Skin epidermis (tissue), 12 donors: ENCODE results near the gene RABL6.
A peak's percentile ranks its signal among the peaks of the same experiment; 100 is the strongest.
"Not testable (repeated sequence)": the region's sequence is repeated elsewhere in the genome, so short reads cannot be mapped to it uniquely, and the experiment has no call there.

Experiments
- H3K27ac ChIP-seq, 21 experiments: fragments of 200-600 bp; sonication (generic) in 11 of 21; one replicate each; pipeline ENCODE4 v1.5.0; 2020; ENCODE audit warnings: mild to moderate bottlenecking in 3 of 21, inconsistent platforms in 2 of 21, moderate library complexity in 2 of 21
- H3K4me3 ChIP-seq, 7 experiments: fragments of 200-600 bp; sonication (generic) in 2 of 7; one replicate each; pipeline ENCODE4 v1.5.0; 2020; ENCODE audit warnings: inconsistent platforms in 2 of 7, mild to moderate bottlenecking in 2 of 7, moderate library complexity in 1 of 7

The RABL6 gene, protein sequence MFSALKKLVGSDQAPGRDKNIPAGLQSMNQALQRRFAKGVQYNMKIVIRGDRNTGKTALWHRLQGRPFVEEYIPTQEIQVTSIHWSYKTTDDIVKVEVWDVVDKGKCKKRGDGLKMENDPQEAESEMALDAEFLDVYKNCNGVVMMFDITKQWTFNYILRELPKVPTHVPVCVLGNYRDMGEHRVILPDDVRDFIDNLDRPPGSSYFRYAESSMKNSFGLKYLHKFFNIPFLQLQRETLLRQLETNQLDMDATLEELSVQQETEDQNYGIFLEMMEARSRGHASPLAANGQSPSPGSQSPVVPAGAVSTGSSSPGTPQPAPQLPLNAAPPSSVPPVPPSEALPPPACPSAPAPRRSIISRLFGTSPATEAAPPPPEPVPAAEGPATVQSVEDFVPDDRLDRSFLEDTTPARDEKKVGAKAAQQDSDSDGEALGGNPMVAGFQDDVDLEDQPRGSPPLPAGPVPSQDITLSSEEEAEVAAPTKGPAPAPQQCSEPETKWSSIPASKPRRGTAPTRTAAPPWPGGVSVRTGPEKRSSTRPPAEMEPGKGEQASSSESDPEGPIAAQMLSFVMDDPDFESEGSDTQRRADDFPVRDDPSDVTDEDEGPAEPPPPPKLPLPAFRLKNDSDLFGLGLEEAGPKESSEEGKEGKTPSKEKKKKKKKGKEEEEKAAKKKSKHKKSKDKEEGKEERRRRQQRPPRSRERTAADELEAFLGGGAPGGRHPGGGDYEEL

DNA sequence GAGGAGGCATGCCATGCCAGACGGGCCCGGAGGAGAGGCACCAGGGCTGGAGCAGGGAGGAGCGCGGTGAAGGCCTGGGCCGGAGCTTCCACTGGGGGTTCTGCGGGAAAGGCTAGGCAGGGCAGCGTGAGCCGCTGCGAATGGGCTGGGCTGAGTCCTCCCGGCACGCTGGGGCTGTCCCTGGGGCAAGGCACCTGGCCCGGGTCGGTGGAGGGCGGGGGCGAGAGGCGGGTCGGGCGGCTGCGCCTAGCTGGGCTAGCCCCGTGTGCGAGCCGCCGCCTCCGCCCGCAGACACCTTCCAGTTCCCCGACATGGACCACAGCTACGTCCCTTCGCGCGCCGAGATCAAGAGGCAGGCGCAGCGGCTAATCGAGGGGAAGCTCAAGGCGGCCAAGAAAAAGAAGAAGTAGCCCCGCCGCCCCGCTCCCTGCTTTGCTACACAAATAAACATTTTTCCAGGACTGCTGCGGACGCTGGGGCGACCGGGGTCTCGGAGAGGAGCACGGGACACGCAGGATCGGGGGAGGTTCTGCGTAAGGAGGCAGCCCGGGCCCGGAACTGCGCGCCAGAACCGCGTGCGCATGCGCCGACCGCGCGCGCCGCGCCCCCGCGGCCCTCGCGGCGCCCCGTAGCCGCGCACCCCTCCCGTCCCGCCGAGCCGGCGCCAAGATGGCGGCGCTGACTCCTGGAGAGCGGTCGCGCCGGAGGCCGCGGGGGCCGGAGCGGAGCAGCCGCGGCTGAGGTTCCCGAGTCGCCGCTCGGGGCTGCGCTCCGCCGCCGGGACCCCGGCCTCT lies at the start of gene RABL6:
TSS of gene RABL6 (plus strand) at position 668 of the 794 bp plus-strand sequence. CDS start 249 bp downstream, outside the sequence.
- Histone ChIP-seq H3K27ac (peak within 1 kb of the TSS; percentile 45 to 98 (median 88)), H3K4me3 (peak within 1 kb of the TSS; percentile 83 to 100 (median 95))

DNA sequence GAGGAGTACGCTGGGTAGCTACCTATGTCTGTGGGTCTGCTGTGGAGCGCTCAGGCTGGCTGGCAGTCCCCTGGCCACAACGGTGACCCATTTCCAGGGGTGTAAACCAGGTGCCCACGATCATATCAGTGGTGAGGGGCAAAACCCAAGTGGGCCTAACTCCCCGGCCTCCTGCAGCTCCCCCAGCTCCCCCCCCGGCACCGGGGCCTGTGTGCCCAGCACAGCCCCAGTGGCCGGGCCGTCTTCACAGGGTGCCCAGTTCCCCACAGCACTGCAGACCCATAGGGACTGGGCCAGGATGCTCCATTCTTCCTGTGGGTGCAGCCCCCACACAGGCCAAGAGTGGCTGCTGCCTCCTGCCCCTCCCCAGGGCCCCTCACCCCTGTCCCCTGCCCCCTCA lies 48.7 kb upstream of the RABL6 start:
- H3K27ac ChIP-seq = no peak overlapping the region
- no peak overlapping the region for H3K4me3 ChIP-seq

DNA sequence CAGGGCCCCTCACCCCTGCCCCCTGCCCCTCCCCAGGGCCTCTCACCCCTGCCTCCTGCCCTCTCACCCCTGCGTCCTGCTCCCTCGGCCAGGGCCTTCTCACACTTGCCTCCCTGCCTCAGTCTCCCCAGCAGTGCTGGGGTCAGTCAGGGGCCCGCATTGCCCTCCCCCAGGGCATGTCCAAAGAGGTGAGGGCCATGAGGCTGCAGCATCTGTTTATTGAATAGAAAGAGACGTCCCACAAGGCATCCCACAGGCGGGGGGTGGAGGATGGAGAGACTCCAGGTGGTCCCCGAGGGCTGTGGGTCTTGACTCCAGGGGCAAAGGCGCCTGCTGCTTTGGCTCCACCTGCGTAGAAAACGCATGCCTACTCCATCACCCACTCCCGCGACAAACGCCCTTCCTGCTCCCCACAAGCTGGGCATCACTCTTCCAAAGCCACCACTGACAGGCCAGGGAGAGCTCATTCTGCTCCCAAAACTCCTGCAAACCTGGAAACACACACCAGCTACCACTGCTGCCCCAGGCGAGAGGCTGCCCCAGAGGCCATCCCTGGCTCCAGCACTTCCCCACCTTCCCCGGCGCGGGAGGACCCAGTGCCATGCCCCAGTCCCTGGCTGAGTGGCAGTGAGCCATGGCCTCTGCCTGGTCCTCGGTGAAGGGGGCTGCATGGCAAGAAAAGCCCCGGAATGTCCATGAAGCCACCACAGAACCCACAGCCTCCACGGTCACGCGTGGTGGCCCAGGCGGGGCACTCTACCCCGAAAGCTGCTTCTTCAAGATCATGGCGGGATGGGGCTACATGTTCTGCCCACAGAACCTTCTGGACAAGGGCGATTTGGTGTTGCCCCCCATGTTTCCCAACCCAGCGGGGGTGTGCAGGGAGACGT lies 48.1 kb upstream of the RABL6 start:
- no peak overlapping the region for H3K27ac ChIP-seq
- no peak overlapping the region for H3K4me3 ChIP-seq

DNA sequence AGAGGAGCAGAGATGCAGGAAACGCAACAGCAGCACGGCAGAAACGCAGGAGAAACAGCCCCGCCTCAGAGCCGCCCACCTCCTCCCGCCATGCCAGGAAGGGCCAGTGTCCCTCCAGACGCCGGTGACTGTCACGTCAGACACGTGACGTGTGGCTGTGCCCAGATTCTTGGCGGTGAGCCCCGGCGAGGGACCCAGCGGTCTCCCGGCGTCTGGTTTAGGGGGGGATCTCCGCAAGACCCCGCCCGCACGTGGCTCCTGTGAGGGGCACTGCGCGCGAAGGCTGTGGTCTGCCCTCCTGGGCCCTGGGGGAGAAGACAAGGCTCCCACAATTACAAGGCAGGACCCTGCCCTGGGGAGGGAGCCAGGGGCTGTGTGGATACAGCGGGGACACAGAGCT lies 47.3 kb upstream of the RABL6 start:
- H3K4me3 ChIP-seq = no peak overlapping the region
- no peak overlapping the region for H3K27ac ChIP-seq

DNA sequence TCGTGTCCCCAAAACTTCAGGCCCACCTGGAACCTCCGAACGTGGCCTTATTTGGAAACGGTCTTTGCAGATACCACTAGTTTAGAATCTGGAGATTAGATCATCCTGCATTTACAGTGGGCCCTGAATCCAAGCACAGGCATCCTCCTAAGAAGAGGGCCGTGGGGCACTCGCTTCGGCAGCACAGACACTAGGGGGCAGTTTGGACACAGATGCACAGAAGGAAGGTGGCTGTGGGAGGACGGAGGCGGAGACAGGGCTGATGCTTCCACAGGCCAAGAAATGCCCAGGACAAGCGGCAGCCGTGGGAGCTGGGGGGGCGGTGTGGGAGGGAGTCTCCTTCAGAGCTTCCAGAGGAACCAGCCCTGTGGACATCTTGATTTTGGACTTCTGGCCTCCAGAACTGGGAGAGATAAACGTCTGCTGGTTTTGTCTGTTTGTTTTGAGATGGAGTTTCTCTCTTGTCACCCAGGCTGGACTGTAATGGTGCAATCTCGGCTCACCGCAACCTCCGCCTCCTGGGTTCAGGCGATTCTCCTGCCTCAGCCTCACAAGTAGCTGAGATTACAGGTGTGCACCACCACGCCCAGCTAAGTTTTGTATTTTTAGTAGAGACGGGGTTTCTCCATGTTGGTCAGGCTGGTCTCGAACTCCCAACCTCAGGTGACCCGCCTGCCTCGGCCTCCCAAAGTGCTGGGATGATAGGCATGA lies 46.8 kb upstream of the RABL6 start:
- not testable (repeated sequence) for H3K27ac ChIP-seq, H3K4me3 ChIP-seq

DNA sequence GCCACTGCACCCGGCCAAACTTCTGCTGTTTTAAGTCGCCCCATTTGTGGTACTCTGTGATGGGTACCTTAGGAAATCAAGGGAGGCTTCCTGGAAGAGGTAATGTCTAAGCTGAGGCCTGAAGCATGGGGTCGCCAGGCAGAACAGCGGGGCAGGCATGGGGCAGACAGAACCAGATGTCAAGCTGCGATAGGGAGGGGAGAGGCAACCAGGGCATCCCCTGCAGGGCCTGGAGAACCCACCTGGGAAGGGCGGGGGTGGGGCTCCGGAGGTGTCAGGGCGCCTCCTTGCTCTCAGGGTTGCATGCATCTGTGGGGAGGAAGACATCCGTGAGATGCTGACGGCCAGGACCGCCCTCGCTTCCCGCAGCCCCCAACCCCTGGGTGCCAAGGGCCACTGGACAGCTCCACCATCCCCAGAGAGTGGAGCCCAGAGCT lies 46.2 kb upstream of the RABL6 start:
- H3K4me3 ChIP-seq = no peak overlapping the region
- H3K27ac ChIP-seq = no peak overlapping the region

DNA sequence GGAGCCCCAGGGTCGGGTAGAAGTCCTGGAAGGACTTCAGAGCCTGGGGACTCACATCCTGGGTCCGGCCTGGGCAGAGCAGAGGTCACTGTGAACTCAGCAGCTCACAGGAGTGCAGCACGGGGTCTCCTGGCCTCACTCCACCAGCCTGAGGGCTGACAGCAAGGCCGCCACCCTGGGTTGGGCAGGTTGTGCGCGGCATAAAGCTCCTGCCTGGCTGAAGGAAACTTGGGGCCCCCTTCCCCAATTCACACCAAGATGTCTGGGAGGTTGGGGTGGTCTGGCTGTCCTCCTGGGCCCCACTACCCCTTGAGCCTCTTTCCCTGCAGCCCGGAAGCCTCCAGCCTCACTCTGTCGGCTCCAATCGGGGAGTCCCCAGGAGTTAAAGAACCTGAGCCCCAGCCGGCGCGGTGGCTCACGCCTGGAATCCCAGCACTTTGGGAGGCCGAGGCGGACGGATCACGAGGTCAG lies 45.5 kb upstream of the RABL6 start:
- Histone ChIP-seq H3K27ac (no peak overlapping the region), H3K4me3 (no peak overlapping the region)

DNA sequence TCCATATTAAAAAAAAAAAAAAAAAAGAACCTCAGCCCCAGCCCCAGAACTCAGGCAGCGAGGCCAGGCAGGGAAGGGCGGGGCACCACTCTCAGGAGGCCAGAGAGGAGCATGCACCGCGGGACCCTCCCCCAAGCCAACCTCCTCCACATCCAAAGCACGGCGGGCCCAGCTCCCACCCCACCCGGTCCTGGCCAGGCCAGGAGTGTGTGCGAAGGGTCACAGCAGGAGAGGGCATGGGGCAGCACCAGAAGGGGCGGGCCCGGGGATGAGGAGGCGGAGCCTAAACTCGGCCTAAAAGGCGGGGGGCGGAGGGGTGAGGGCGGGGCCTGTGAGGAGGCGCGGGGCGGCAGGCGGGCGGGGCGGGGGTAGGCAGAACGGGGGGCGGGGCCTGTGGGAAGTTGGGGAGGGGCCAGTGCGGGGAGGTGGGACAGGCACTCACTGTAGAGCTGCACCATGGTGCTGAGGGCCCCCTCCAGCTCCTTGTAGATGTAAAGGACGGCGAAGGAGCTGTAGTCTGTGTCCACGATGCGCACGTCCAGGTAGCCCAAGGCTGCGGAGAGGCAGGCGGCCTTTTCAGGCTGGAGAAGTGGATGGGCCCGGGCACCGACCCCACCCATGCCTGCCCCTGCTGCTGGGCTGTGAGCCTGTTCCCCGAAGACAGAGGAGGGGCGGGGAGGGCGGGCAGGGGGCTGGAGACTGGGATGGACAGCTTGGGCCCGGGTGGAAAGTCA lies 44.7 kb upstream of the RABL6 start:
- no peak overlapping the region for H3K27ac ChIP-seq
- no peak overlapping the region for H3K4me3 ChIP-seq

DNA sequence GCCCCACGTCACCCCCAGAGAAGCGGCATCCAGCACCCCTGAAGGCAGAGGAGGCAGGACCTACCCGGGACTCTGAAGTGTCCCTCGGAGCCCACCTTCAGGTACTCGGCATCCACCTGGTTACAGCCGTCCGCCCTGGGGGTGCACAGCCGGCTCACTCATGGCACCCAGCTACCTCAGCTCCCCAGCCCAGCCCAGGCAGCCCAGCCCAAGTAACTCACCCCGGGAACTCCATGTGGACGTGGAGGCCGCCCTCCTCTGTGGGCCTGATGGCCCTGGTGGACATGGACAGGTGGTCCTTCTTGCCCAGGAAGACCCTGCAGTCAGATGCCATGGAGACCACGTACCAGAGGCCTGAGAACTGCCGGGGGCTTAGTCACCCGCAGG lies 44.1 kb upstream of the RABL6 start:
- H3K4me3 ChIP-seq = no peak overlapping the region
- no peak overlapping the region for H3K27ac ChIP-seq

DNA sequence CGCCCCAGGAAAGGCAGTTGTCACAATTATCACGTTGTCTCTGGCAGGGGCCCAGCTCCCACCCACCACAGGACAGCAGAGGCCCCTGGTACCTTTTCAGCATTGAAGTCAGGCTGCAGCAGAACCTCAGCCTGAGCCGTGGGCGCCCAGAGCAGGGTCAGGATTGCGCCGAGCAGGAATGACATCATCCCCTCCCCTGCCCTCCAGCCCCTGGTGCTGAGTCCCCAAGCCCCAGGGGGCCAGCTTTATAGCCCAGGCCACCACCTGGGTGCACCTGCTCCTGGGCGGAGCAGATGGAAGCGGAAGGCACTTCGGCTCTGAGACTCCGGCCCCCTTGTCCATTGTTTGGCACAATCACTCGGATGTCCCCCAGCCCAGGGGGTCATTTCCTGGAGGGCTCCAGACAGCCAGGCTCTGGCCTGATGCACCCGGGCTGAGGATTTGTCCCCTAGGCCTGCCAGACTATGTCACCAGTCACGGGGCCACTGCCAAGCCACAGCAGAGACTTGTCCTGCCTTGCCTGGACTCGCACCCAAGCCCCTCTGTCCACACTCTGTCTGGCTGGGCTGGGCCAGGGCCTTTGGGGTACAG lies 43.4 kb upstream of the RABL6 start, which contains the start of gene LCN15:
TSS of gene LCN15 (minus strand) at position 218 of the 591 bp plus-strand sequence. CDS start at position 188, 30 bp downstream.
- Histone ChIP-seq H3K27ac (no peak within 1 kb of the TSS), H3K4me3 (no peak within 1 kb of the TSS)

DNA sequence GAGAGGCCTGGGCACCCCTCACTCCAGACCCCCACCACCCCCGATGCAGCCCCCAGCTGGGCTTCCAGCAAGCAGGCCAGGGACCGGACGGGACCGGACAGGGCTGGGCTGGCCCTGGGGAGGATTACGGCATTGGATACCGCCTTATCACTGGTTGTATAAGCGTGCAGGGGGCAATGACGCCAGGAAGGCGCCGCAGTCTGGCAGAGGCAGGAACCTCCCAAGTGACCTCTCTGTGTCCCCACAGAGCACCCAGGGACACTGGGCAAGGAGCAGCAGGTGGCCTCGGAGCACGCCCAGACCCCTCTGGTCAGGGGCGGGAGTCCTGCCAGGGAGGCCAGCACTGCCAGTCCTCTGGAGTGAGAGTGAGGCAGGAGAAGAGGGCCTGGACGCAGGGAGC lies 42.7 kb upstream of the RABL6 start:
- Histone ChIP-seq H3K4me3 (no peak overlapping the region), H3K27ac (no peak overlapping the region)

DNA sequence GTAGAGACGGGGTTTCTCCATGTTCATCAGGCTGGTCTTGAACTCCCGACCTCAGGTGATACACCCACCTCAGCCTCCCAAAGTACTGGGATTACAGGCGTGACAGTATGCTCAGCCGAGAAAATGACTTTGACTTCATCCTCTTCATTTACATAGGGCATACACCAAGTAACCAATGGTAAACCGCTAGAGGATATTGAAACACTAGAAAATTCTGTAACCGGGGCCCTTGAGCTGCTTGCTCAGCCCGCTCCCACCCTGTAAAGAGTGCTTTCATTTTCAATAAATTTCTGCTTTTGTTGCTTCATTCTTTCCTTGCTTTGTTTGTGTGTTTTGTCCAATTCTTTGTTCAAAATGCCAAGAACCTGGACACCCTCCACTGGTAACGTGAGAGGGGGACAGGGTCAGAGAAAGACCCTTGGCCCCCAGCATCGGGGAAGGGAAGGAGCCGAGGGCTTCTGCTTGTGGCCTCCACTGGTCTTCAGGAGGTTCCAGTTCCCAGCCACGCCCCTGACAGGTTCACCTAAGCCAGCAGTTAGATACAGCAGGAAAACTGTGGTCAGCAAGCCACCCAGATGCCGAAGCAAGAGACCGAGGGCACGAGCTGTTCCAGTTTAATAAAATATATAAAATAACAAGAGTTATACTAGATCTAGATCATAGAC lies 41.9 kb upstream of the RABL6 start:
- not testable (repeated sequence) for H3K27ac ChIP-seq, H3K4me3 ChIP-seq

DNA sequence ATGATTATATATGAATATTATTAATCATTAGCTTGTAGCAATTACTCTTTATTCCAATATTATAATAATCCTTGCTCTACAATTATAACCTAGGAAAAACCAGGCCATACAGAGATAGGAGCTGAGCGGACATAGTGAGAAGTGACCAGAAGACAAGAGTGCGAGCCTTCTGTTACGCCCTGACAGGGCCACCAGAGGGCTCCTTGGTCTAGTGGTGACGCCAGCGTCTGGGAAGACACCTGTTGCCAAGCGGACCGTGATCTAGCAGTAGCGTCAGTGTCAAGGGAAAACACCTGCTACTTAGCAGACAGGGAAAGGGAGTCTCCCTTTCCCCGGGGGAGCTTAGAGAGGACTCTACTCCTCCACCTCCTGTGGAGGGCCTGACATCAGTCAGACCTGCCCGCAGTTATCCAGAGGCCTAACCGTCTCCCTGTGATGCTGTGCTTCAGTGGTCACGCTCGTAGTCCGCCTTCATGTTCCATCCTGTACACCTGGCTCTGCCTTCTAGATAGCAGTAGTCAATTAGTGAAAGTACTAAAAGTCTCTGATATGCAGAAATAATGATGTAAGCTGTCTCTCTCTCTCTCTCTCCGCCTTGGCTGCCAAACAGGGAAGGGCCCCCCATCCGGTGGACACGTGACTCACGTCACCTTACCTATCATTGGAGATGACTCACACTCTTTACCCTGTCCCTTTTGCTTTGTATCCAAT lies 41.2 kb upstream of the RABL6 start:
- H3K27ac ChIP-seq, H3K4me3 ChIP-seq: not testable (repeated sequence)

DNA sequence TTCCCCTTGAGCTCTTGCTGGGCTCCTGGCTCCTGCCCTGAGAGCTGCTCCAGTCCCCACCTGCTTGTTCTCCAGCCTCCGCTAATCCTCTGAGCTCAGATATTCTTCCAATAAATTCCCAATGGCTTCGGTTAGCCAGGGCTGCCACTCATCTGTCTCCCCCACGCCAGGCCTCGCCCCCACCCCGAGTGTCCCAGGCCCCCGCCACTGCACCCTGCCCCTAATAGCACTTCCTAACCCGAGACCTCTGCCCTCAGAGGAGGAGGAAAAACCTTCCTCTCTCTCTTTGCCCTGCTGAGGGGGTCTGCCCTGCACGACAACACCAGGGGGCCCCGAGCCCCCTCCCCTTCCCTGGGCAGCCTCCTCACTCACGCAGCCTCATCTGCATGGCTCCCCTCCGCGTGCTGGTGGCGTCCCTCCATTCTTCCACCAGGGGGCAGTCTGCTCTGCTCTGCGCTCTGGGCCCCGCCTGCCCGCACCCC lies 38.0 kb upstream of the RABL6 start:
- Histone ChIP-seq H3K27ac (no peak overlapping the region), H3K4me3 (no peak overlapping the region)

DNA sequence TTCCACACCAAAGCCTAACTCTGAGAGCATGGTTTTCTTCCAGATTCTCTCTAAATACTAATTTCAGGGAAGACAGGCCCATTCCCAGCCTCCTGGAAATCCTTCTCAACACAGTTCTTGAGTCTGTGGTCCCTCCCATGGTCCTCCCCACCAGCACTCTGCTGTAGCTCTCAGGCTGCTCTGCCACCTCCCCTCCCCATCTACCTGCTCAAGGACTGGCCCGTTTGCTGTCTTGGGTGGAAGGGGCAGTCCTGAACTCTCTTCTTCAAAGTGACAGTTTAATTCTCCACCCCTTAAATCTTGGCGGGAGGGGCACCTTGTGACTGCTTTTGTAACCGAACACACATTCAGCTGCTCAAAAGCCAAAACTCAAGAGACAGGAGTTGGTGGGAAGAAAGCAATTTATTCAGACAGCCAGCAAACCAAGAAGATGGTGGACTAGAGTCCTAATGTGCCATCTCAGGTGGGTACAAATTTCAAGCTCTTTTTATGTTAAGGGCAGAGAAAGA lies 35.8 kb upstream of the RABL6 start:
- no peak overlapping the region for H3K27ac ChIP-seq
- no peak overlapping the region for H3K4me3 ChIP-seq
